NCI-H1092 treated with DMSO at 0.1 percent for 48 hours (cell line): ENCODE results near the gene CCDC28A.
"Not testable (repeated sequence)": the region's sequence is repeated elsewhere in the genome, so short reads cannot be mapped to it uniquely, and the experiment has no call there.

Source experiments
- DNase-seq: peaks from one replicate; lab custom pipeline; 2025; lab: John Stamatoyannopoulos, UW

CCDC28A gene

DNA sequence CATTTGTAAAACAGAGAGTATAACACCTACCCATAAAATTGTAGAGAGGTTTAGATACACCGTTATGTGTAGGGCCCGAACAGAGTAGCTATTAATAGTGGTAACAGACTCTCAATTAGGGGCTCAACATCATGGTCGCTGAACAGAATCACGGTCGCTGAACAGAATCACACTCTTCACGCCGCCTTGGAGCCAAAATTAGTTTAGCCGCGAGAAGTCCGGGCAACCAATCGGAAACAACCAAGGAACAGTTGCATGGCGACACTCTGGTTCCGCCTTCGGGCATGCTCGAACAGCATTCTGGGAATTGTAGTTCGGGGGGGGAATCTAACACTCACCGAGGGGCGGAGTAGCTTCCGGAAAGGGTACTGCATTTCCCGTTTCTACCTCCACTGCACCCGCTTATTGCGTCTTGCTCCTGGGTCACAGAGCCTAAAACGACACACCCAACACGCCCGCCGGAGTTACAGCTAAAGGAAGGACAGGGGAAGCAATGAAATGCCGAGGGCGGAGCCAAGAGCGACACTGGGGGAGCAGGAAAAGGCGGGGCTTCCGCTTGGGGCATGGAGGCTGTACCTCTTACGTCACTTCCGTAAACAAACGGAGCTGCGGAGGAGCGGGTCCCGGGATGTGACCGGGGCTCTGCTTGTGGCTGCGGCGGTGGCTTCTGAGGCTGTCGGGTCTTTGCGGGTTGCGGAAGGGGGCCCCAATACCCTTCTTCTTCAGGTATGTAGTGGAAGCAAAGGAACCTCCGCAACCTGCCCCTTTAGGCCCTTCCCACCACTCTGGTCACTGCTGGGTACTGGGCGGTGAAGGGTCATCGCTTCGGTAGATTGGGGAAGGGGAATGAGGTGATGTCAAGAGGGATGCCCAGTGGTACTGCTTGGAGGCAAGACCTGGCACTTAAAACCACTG lies at the start of gene CCDC28A:
TSS of gene CCDC28A (plus strand) at position 593 of the 915 bp plus-strand sequence. CDS start 2,352 bp downstream, outside the sequence.
- DNase-seq: peak; percentile 95

GRCh38 chr6:138724015-138724414 lies 49.6 kb upstream of the CCDC28A start:
- DNase-seq: no peak

GRCh38 chr6:138726066-138726756 lies 47.4 kb upstream of the CCDC28A start:
- DNase-seq: no peak

DNA sequence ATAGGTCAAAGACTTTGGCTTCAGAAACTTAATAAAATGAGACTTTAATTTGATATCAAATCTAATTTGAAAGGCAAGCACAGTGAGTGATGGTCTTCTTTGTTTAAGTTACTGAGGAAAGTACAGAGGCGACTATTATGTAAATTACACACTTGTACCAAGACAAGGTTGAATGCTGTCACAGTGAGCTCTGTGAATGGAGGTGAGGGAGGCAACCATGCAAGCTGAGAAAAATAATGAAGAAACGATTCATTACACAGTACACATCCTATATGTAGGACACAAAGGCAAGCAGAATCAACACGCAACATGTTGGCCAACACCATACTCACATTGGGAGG lies 46.8 kb upstream of the CCDC28A start:
- no peak for DNase-seq

DNA sequence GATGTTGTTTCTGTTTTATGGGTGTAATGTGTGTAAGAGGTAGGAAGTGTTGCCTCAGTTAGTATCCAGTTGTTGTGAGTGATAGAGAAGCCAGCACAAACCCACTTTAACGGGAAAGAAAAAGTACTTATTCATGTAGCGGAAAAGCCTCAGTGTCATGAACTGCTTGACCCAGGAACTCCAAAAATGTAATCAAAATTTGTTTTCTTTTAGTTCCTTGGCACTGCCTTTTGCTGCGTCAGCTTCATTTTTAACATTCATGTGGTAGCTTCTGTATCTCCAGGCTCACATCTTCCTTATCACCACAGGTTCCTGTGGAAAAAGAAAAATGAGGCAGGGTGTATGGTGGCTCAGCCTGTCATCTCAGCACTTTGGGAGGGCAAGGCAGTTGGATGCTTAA lies 46.4 kb upstream of the CCDC28A start:
- DNase-seq: no peak

GRCh38 chr6:138728662-138729061 lies 44.9 kb upstream of the CCDC28A start:
- no peak for DNase-seq

DNA sequence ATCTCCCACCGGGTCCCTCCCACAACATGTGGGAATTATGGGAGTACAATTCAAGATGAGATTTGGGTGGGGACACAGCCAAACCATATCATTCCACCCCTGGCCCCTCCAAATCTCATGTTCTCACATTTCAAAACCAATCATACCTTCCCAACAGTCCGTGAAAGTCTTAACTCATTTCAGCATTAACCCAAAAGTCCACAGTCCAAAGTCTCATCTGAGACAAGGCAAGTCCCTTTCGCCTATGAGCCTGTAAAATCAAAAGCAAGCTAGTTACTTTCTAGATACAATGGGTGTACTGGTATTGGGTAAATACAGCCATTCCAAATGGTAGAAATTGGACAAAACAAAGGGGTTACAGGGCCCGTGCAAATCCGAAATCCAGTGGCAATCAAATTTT lies 43.5 kb upstream of the CCDC28A start:
- DNase-seq: not testable (repeated sequence)

GRCh38 chr6:138734585-138734984 lies 39.0 kb upstream of the CCDC28A start:
- no peak for DNase-seq

- DNase-seq: no peak
Measured at GRCh38 chr6:138736640-138737039, 36.9 kb upstream of the CCDC28A start.

- no peak for DNase-seq
Measured at GRCh38 chr6:138752017-138752416, 21.6 kb upstream of the CCDC28A start.

DNA sequence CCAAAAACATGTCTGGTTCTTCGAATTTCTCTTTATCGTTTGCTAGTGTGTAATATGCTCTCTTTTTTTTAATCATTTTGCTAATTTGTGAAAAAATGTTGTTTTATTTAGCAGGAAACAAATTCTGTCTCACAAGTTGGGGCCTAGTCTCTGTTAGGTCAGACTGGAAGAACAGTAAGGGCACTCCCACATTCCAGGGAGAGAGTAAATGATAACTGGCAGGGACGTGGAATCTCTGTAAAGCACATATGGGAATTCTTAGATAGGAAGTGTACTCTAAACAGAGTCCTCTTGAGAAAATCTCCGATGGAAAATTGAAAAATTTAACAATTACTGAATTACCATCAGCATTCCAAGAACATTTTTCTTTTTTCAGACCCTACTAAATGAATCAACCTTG lies 16.4 kb upstream of the CCDC28A start:
- no peak for DNase-seq

DNA sequence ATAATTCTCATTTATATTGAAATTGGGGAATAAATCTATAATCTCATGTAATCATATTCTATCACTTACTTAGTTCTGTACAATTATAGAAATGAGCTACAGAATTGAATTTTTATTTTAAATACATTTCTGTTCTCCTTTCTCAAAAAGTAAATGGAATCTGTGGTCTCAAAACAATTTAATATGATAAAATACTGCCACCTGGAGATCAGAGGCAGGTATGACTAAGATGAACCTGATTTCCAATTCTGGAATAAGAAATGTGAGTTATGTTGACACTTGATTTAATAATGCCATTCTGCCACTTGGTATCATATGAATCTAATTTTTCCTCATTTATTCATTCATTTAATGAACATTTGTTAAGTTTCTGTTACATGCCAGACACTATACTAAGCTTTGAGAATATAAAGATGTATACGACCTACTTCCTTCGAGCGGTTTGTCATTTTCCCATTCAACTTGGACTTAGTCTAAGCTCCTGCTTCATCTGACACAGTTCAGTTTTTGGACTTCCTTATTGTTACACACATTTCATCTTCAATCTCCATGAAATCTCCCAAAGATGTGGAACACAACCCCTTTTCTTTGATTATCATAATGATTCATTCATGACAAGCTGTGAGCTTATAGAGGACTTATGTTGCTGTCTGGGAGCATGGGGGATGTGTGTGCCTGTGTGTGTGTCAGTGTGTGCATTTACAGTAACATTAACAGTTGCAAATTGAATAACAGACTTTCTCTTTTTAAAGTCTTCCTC lies 7.5 kb upstream of the CCDC28A start:
- DNase-seq: peak; percentile 19

DNA sequence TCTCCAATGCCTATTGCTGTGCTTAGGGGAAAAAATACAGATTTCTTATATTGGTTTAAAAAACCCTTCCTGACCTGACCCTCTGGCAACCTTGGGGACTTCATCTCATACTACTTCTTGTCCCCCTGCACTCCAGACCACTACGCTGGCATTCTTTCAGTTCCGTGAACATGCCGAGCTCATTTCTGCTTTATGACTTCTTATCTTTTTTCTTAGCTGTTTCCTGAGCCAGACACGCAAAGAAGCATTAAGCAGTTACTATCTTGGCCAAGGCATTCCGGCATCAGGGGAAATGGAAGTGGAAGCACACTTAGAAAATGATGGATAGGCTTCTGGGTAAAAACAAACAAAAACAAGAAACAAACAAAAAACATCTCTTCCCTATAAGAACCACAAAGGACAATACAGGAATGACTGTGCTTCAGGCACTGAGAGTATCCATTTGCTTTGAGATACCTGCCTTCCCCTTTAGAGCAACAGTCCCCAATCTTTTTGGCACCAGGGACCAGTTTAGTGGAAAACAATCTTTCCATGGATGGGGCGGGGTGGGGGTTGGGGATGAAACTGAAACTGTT lies 4.4 kb upstream of the CCDC28A start:
- no peak for DNase-seq

GRCh38 chr6:138772596-138773176 lies 883 bp upstream of the CCDC28A start:
- DNase-seq: no peak

DNA sequence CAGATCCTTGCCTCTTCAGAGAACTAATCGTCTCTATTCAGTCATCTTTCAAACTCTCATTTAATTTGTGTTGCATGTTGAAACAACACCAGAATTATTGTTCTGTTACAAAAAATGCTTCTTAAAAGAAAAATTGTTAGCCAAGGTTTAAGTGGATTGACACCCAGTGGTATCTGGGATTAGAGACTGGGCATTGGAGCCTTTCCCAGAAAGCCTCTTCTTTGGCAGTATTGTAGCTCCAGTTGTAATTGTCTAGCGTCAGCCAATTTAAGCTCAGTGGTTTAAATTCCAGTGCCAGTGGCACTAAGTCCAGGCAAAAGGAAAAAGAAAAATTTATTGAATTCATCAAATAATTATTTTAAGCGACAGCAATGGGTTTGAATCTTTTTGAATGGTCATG lies 801 bp downstream of the CCDC28A start:
- DNase-seq: no peak

- DNase-seq: no peak
Measured at GRCh38 chr6:138776659-138777058, 3.1 kb downstream of the CCDC28A start.

- no peak for DNase-seq
Measured at GRCh38 chr6:138778331-138778730, 4.8 kb downstream of the CCDC28A start.

DNA sequence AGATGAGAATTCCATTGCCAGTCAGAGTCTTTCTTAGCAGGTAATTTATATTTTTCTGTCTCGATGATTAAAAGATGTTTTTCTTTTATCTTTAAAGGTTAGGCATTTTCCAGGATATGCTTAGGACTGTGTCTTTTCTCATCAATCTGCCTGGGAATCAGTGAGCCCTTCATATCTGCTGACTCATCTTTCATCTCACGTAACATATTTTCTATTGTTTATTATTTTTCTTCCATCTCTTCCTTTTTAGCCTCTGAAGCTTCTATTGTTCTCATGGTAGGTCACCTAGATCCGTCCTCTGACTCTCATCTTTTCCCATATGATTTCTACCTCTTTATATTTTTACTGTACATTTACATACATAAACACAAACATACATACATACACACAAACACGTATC lies 8.7 kb downstream of the CCDC28A start:
- DNase-seq: no peak

DNA sequence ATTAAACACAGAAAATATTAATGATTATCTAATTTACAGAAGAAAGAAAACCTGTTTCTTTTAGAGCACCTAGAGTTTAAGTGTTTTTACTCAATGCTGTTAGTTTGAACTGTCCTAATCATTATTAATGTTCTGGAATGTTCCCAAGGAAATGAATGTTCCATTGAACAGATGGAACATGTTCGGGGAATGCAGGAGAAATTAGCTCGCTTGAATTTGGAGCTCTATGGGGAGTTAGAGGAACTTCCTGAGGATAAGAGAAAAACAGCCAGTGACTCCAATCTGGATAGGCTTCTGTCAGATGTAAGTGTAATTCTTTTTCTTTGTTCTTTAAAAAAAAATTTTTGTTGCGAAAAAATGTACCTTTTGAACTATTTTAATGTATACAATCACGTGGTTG lies 11.5 kb downstream of the CCDC28A start:
- DNase-seq: no peak

GRCh38 chr6:138785980-138786379 lies 12.4 kb downstream of the CCDC28A start:
- DNase-seq: no peak

GRCh38 chr6:138787138-138787537 lies 13.6 kb downstream of the CCDC28A start:
- no peak for DNase-seq
